DMS 273 (cell line): Measurements from ENCODE around the gene PCGF3.
"Not testable (repeated sequence)": the region's sequence is repeated elsewhere in the genome, so short reads cannot be mapped to it uniquely, and the experiment has no call there.

Experiments
- DNase-seq: peaks from one replicate; lab custom pipeline; 2025; ENCODE audit not compliant: unreplicated experiment; lab: John Stamatoyannopoulos, UW

PCGF3 gene

GRCh38 chr4:762211-763190 is 56.9 kb downstream of the PCGF3 start:
- DNase-seq: peak; percentile 42

- DNase-seq: no peak
Measured at GRCh38 chr4:763191-763810, 57.7 kb downstream of the PCGF3 start.

- no peak for DNase-seq
Measured at GRCh38 chr4:763922-764321, 58.3 kb downstream of the PCGF3 start.

GRCh38 chr4:764405-765169 is 59.0 kb downstream of the PCGF3 start:
- no peak for DNase-seq

- DNase-seq: peak; percentile 32
Measured at GRCh38 chr4:766152-766515, 60.5 kb downstream of the PCGF3 start.

GRCh38 chr4:766559-767283 is 61.1 kb downstream of the PCGF3 start:
- no peak for DNase-seq

GRCh38 chr4:768076-768475 is 62.4 kb downstream of the PCGF3 start:
- no peak for DNase-seq

GRCh38 chr4:768995-769394 is 63.4 kb downstream of the PCGF3 start:
- DNase-seq: no peak

- no peak for DNase-seq
Measured at GRCh38 chr4:769511-769910, 63.9 kb downstream of the PCGF3 start.

GRCh38 chr4:770022-770421 is 64.4 kb downstream of the PCGF3 start:
- no peak for DNase-seq

GRCh38 chr4:771464-771863 is 65.8 kb downstream of the PCGF3 start:
- DNase-seq: no peak

GRCh38 chr4:772118-772517 is 66.5 kb downstream of the PCGF3 start:
- DNase-seq: no peak

GRCh38 chr4:772776-773175 is 67.1 kb downstream of the PCGF3 start:
- no peak for DNase-seq

- DNase-seq: no peak
Measured at GRCh38 chr4:773214-773613, 67.6 kb downstream of the PCGF3 start.

GRCh38 chr4:774419-775092 is 68.9 kb downstream of the PCGF3 start:
- not testable (repeated sequence) for DNase-seq

GRCh38 chr4:775485-775884 is 69.9 kb downstream of the PCGF3 start:
- not testable (repeated sequence) for DNase-seq

GRCh38 chr4:776743-777441 is 71.3 kb downstream of the PCGF3 start:
- no peak for DNase-seq

GRCh38 chr4:777520-778262 is 72.1 kb downstream of the PCGF3 start:
- DNase-seq: no peak

GRCh38 chr4:779555-779954 is 73.9 kb downstream of the PCGF3 start:
- no peak for DNase-seq
